Erythroblast (primary cell): Measurements from ENCODE around the gene IRF2BP2.

Source experiments
- GATA1 ChIP-seq: IDR thresholded peaks from 2 replicates; pipeline ENCODE4 v1.6.1; 2011; ENCODE audit warnings: low read depth, mild to moderate bottlenecking, control low read depth, low read length, moderate library complexity
- POLR2A ChIP-seq: IDR thresholded peaks from 2 replicates; pipeline ENCODE4 v1.6.1; 2011; ENCODE audit warnings: mild to moderate bottlenecking, low read length

DNA sequence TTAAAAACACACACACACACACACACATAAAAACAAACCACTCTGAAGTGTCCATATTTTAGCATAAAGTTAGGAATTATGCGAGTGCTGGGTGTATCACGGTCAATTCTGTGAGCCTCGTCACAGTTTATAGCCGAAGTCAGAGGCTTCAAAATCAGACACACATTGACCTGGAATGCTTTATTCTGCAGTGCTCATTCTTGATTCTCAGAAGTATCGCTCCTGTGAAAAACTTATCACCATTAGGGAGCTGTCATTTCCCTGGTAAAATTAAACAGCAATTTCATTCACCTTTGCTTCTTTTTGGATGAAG lies 8.7 kb upstream of the IRF2BP2 start:
- no peak for TF ChIP-seq POLR2A
- no peak for TF ChIP-seq GATA1
